ENCODE data around the gene ZNF423. TPM values are rescaled to one million over a fixed set of nuclear protein-coding genes. Genes with fewer than 3 reads are reported as not detected.

The ZNF423 gene
- total and polyA plus RNA-seq, 4 donors, result 16.9 to 43.0 (median 34.4) TPM

DNA sequence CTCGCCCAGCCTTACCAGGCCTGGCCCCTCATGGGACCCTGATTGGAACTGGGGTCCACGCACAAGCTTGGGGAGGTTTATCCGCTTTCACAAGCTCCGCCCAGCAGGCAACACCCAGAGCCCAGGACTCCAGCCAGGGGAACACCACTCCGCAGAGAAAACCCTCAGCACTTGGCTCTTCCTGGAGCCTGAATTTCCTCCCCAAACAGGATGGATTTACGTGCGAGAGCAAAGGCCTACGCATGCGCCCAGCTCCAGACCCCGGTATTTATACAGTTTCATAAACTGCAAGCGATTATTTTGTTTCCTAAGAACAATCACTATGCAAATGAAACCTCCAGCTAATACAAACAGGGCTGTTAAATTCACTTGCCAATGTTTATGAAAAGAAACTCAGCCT, 22.8 kb downstream of the ZNF423 start:
- peaks cover 72% of the 10 kb centered on the region for H3K4me1 ChIP-seq (ENCODE audit: control insufficient read depth, insufficient read depth, low read length)
- 39% methylated on average over 10 of the region's 11 CpGs for WGBS (ENCODE audit: insufficient coverage)
- no peaks in the 10 kb centered on the region for H3K27me3 ChIP-seq (ENCODE audit: control insufficient read depth, insufficient read depth, low read length)
- peak overlapping the region; percentile 89 for H3K27ac ChIP-seq (ENCODE audit: low read depth, low read length)
- no peak overlapping the region for H3K4me3 ChIP-seq (ENCODE audit: low read depth, low read length)
- H3K36me3 ChIP-seq (ENCODE audit: control insufficient read depth, insufficient read depth, low read length), result no peaks in the 10 kb centered on the region
- DNase-seq (ENCODE audit: low read depth in 4 of 6, low spot score in 6 of 6), result peak in 2 of 6 donors; percentile 73 to 83
- no peaks in the 10 kb centered on the region for H3K9me3 ChIP-seq (ENCODE audit: control insufficient read depth, insufficient read depth, low read length)

DNA sequence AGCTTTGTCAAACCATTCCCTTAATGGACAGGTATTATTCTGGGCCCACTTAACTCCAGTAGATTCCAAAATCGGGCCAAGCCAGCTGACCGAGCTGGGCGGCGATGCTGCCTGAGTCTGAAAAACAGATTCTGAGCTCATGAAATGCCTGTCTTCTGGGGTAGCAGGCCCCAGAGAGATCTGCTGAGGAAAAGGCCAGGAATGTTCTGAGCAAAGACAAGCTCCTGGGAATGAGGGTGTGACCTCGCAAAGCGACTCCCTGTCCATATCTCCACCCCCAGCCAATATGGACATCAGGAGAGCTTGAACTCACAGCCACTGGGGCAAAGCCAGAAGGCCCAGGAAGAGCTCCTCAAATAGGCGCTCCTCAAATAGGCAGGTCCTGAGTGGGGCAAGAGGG, 23.7 kb downstream of the ZNF423 start:
- no peaks in the 10 kb centered on the region for H3K36me3 ChIP-seq (ENCODE audit: control insufficient read depth, insufficient read depth, low read length)
- H3K4me3 ChIP-seq (ENCODE audit: low read depth, low read length), result no peak overlapping the region
- H3K27ac ChIP-seq (ENCODE audit: low read depth, low read length), result peak overlapping the region; percentile 89
- H3K27me3 ChIP-seq (ENCODE audit: control insufficient read depth, insufficient read depth, low read length), result no peaks in the 10 kb centered on the region
- peaks cover 66% of the 10 kb centered on the region for H3K4me1 ChIP-seq (ENCODE audit: control insufficient read depth, insufficient read depth, low read length)
- H3K9me3 ChIP-seq (ENCODE audit: control insufficient read depth, insufficient read depth, low read length), result no peaks in the 10 kb centered on the region
- 89% methylated on average over 7 of the region's 7 CpGs for WGBS (ENCODE audit: insufficient coverage)
- no peak for DNase-seq (ENCODE audit: low read depth in 4 of 6, low spot score in 6 of 6)

DNA sequence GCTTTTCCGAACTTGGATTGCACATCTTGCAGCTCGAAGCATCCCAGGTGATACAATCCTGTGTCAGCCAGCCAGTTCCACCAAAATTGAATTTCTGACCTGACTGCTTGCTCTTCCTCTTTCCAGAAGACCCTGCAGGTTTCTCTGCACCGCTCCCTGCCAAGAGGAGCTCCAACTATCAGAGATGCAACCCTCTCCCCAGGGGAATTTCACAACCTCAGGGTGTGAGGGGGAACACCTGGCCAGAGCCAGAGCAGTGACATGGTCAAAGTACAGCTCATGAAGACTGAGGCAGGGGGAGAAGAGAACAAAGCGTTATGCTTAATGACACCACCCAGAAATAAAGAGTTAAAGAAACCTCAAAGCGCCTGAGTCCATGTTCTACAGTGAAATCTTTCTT, 25.0 kb downstream of the ZNF423 start:
- no peaks in the 10 kb centered on the region for H3K27me3 ChIP-seq (ENCODE audit: control insufficient read depth, insufficient read depth, low read length)
- no peaks in the 10 kb centered on the region for H3K36me3 ChIP-seq (ENCODE audit: control insufficient read depth, insufficient read depth, low read length)
- H3K4me3 ChIP-seq (ENCODE audit: low read depth, low read length), result no peak overlapping the region
- no peak overlapping the region for H3K27ac ChIP-seq (ENCODE audit: low read depth, low read length)
- H3K4me1 ChIP-seq (ENCODE audit: control insufficient read depth, insufficient read depth, low read length), result peaks cover 53% of the 10 kb centered on the region
- no peak for DNase-seq (ENCODE audit: low read depth in 4 of 6, low spot score in 6 of 6)
- 100% methylated on average over 2 of the region's 5 CpGs for WGBS (ENCODE audit: insufficient coverage)
- H3K9me3 ChIP-seq (ENCODE audit: control insufficient read depth, insufficient read depth, low read length), result no peaks in the 10 kb centered on the region

DNA sequence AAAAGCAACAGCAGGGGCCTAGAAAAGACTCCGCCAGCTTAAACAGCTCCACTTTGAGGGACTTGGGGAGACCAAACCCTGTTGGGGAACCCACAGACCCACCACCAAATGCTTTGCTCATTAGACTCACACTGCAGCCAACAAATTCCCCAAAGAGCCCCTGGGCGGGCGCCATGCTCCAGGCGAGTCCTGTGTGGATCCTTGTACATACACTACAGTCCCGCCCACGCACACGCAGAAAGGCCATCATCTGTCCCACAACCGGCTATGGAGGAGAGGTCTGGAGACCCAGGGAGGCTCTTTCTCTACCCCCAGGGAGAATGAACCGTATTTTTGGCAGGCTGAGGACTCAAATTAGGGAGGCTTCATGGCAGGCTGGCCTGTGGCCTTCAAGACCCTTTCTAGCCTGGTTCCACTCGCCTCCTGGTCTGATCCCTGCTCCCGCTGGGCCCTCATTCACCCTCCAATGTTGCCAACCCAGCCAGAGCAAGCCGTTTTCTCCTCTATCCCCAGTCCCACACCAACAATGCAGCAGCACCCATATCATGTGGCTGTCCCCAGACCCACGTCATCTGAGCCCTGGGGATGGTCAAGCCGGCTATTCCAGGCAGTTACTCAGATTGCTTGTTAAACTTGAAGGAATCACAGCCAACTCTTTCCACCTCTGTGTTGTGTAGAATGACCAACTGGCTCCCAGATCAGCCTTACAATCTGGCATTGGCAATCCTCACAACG, 27.2 kb downstream of the ZNF423 start:
- WGBS (ENCODE audit: insufficient coverage), result 73% methylated on average over 8 of the region's 15 CpGs
- Histone ChIP-seq H3K36me3 (ENCODE audit: control insufficient read depth, insufficient read depth, low read length) (no peaks in the 10 kb centered on the region), H3K9me3 (ENCODE audit: control insufficient read depth, insufficient read depth, low read length) (no peaks in the 10 kb centered on the region), H3K27ac (ENCODE audit: low read depth, low read length) (peak overlapping the region; percentile 75), H3K4me3 (ENCODE audit: low read depth, low read length) (no peak overlapping the region), H3K4me1 (ENCODE audit: control insufficient read depth, insufficient read depth, low read length) (peaks cover 40% of the 10 kb centered on the region), H3K27me3 (ENCODE audit: control insufficient read depth, insufficient read depth, low read length) (no peaks in the 10 kb centered on the region)
- DNase-seq (ENCODE audit: low read depth in 4 of 6, low spot score in 6 of 6), result peak in 1 of 6 donors; percentile 58

DNA sequence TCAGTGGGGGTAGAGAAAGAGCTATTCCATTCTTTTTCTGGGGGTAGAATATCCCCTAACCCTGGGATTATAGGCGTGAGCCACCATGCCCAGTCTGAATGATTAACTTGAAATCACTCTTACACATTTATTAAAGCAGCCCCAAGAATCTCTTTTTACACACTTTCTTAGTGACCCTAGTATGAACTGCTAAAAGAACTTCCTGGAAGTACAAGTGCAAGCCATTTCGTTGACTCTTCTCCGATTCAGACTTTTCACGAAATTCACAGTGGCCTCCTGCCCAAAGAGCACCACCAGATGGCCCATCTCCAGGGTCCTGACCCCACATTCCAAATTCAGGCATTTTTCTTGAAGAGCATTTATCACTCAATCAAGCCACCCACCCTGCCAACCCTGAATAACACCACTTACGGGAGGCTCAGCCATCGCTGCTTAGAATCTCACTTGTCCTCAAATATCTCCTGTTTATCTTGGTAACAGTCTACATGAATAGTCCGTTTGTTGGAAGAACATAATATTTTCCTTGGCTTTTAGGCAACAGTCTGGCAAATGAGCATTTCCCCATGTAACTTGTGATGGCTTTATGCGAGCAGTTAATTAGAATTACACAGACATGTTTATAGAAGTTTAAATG, 28.0 kb downstream of the ZNF423 start:
- DNase-seq (ENCODE audit: low read depth in 4 of 6, low spot score in 6 of 6), result peak in 1 of 6 donors; percentile 79
- H3K4me1 ChIP-seq (ENCODE audit: control insufficient read depth, insufficient read depth, low read length), result peaks cover 37% of the 10 kb centered on the region
- no peaks in the 10 kb centered on the region for H3K9me3 ChIP-seq (ENCODE audit: control insufficient read depth, insufficient read depth, low read length)
- WGBS (ENCODE audit: insufficient coverage), result 53% methylated on average over 4 of the region's 8 CpGs
- H3K27ac ChIP-seq (ENCODE audit: low read depth, low read length), result peak overlapping the region; percentile 75
- no peaks in the 10 kb centered on the region for H3K27me3 ChIP-seq (ENCODE audit: control insufficient read depth, insufficient read depth, low read length)
- no peak overlapping the region for H3K4me3 ChIP-seq (ENCODE audit: low read depth, low read length)
- no peaks in the 10 kb centered on the region for H3K36me3 ChIP-seq (ENCODE audit: control insufficient read depth, insufficient read depth, low read length)

DNA sequence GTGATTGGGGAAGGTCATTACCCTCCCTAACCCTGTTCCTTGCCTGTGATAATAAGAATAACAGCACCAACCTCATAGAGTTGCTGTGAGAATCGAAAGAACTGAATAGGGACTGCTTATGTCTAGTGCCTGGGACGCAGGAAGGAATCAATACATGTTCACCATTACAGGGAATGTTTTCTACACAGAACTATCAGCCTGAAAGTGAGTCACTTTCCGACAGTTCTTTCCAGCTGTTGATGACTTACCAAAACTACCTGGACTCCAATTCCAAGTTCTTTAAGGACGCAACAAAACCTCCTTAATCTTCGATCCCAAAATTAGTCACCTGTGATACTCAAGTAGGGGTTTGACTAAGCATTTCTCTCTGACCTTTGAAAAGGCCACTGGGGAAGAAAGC, 29.4 kb downstream of the ZNF423 start:
- WGBS (ENCODE audit: insufficient coverage), result 100% methylated on average over 1 of the region's 5 CpGs
- peaks cover 39% of the 10 kb centered on the region for H3K4me1 ChIP-seq (ENCODE audit: control insufficient read depth, insufficient read depth, low read length)
- no peak overlapping the region for H3K4me3 ChIP-seq (ENCODE audit: low read depth, low read length)
- H3K9me3 ChIP-seq (ENCODE audit: control insufficient read depth, insufficient read depth, low read length), result no peaks in the 10 kb centered on the region
- no peaks in the 10 kb centered on the region for H3K27me3 ChIP-seq (ENCODE audit: control insufficient read depth, insufficient read depth, low read length)
- no peak for DNase-seq (ENCODE audit: low read depth in 4 of 6, low spot score in 6 of 6)
- H3K27ac ChIP-seq (ENCODE audit: low read depth, low read length), result no peak overlapping the region
- no peaks in the 10 kb centered on the region for H3K36me3 ChIP-seq (ENCODE audit: control insufficient read depth, insufficient read depth, low read length)

DNA sequence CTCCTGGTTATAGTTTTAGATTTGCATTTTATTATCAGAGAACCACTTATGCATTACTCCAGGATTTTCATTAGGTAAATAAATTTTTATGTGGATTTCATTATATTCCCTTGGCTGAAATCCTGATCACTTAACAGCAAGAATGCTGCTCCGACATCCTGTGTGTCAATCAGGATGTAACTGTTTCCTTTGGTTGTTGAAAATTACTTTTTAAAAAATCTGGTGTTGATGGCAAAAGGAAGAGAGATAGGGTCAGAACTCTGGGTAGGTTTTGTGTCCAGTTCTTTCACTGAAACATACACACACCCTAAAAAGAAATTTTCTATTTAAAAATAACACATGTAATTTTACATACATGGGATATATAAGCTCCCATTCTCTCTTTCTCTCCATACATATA, 30.9 kb downstream of the ZNF423 start:
- peak in 1 of 6 donors; percentile 80 for DNase-seq (ENCODE audit: low read depth in 4 of 6, low spot score in 6 of 6)
- no peak overlapping the region for H3K27ac ChIP-seq (ENCODE audit: low read depth, low read length)
- no CpG with 5 or more reads among the region's 1 CpG for WGBS (ENCODE audit: insufficient coverage)
- H3K4me3 ChIP-seq (ENCODE audit: low read depth, low read length), result no peak overlapping the region
- peaks cover 42% of the 10 kb centered on the region for H3K4me1 ChIP-seq (ENCODE audit: control insufficient read depth, insufficient read depth, low read length)
- H3K27me3 ChIP-seq (ENCODE audit: control insufficient read depth, insufficient read depth, low read length), result no peaks in the 10 kb centered on the region
- no peaks in the 10 kb centered on the region for H3K9me3 ChIP-seq (ENCODE audit: control insufficient read depth, insufficient read depth, low read length)
- no peaks in the 10 kb centered on the region for H3K36me3 ChIP-seq (ENCODE audit: control insufficient read depth, insufficient read depth, low read length)

DNA sequence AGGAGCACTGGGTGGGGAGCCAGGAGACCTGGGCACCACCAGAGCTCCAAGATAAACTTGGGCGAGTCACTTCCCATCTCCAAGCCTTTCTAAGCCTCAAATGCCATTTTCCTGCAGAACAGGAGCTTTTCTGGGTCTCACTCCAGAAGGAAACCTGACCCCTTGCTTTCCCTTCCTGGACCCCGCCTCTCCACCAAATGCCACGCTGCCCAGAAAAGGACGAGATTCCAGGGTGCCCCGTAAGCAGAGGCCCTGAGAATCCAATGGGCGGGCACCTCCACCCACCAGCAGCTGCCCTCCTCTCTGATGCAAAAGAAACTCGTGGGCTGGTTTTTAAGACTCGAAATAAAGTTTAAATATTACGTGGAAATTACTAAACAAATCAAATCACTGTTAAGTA, 31.3 kb downstream of the ZNF423 start:
- DNase-seq (ENCODE audit: low read depth in 4 of 6, low spot score in 6 of 6), result no peak
- Histone ChIP-seq H3K36me3 (ENCODE audit: control insufficient read depth, insufficient read depth, low read length) (no peaks in the 10 kb centered on the region), H3K4me3 (ENCODE audit: low read depth, low read length) (no peak overlapping the region), H3K27ac (ENCODE audit: low read depth, low read length) (no peak overlapping the region), H3K4me1 (ENCODE audit: control insufficient read depth, insufficient read depth, low read length) (peaks cover 42% of the 10 kb centered on the region), H3K27me3 (ENCODE audit: control insufficient read depth, insufficient read depth, low read length) (no peaks in the 10 kb centered on the region), H3K9me3 (ENCODE audit: control insufficient read depth, insufficient read depth, low read length) (no peaks in the 10 kb centered on the region)
- WGBS (ENCODE audit: insufficient coverage), result 83% methylated on average over 6 of the region's 9 CpGs

DNA sequence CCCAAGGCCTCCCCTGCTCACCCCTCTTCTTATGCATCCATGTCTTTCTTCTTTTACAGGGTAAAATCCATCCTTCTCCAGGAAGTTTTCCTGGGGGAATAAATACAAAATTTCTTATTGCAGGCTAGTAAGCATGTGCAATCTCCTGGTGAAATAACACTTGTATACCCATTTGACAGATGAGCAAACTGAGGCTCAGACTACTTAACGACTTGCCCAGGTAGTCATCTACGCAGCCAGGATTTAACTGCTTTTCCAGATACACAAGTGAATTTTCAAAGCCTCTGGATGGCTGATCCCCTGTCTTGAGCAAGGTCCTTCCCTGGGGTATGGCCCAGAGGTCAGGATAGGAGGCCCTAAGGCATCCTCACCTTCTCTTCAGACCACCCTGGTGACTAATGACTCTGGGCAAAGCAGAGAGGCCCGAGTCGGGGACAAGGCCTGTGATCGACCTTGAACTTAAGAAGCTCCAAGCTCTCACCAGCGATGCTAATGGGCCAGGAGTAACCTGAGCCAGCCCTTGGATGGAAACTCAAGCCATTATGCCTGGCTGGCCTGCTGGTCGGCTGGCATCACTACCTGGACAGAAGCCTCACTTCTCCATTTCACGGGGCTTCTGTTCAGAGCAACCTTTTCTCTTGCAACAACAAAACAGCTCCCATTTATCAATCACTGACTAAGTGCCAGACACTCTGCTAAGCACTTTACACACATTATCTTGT, 33.1 kb downstream of the ZNF423 start:
- Histone ChIP-seq H3K9me3 (ENCODE audit: control insufficient read depth, insufficient read depth, low read length) (no peaks in the 10 kb centered on the region), H3K27ac (ENCODE audit: low read depth, low read length) (no peak overlapping the region), H3K36me3 (ENCODE audit: control insufficient read depth, insufficient read depth, low read length) (no peaks in the 10 kb centered on the region), H3K4me3 (ENCODE audit: low read depth, low read length) (no peak overlapping the region), H3K27me3 (ENCODE audit: control insufficient read depth, insufficient read depth, low read length) (no peaks in the 10 kb centered on the region), H3K4me1 (ENCODE audit: control insufficient read depth, insufficient read depth, low read length) (peaks cover 28% of the 10 kb centered on the region)
- WGBS (ENCODE audit: insufficient coverage), result 48% methylated on average over 8 of the region's 8 CpGs
- DNase-seq (ENCODE audit: low read depth in 4 of 6, low spot score in 6 of 6), result no peak
